ENCODE data around the gene PRKAR1B.

GRCh38 chr7:668958-669357 lies 58.1 kb downstream of the PRKAR1B start:
- TF ChIP-seq POLR2AphosphoS5 (IDR thresholded peaks at IDR 0.05; ENCODE audit: low read depth, low read length), result no peak
- TF ChIP-seq CTCF (IDR thresholded peaks at IDR 0.05), result no peak
- TF ChIP-seq, protein P1, sequence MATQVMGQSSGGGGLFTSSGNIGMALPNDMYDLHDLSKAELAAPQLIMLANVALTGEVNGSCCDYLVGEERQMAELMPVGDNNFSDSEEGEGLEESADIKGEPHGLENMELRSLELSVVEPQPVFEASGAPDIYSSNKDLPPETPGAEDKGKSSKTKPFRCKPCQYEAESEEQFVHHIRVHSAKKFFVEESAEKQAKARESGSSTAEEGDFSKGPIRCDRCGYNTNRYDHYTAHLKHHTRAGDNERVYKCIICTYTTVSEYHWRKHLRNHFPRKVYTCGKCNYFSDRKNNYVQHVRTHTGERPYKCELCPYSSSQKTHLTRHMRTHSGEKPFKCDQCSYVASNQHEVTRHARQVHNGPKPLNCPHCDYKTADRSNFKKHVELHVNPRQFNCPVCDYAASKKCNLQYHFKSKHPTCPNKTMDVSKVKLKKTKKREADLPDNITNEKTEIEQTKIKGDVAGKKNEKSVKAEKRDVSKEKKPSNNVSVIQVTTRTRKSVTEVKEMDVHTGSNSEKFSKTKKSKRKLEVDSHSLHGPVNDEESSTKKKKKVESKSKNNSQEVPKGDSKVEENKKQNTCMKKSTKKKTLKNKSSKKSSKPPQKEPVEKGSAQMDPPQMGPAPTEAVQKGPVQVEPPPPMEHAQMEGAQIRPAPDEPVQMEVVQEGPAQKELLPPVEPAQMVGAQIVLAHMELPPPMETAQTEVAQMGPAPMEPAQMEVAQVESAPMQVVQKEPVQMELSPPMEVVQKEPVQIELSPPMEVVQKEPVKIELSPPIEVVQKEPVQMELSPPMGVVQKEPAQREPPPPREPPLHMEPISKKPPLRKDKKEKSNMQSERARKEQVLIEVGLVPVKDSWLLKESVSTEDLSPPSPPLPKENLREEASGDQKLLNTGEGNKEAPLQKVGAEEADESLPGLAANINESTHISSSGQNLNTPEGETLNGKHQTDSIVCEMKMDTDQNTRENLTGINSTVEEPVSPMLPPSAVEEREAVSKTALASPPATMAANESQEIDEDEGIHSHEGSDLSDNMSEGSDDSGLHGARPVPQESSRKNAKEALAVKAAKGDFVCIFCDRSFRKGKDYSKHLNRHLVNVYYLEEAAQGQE (IDR thresholded peaks at IDR 0.05; ENCODE audit: insufficient read depth in 1 of 2, low read depth in 2 of 2, low read length in 1 of 2), result no peak
